ENCODE results near the gene MAPT. TPM values are rescaled to one million over a fixed set of nuclear protein-coding genes. Genes with fewer than 3 reads are reported as not detected.

The MAPT gene
- total RNA-seq, 1 donor from 2014 or later: 2.4 TPM

GRCh38 chr17:46029627-46030026 lies 135.3 kb downstream of the MAPT start:
- Histone ChIP-seq H3K4me3 (no peak overlapping the region), H3K27ac (no peak overlapping the region), H3K79me2 (ENCODE audit: low read depth) (no peaks in the 10 kb centered on the region), H3K36me3 (no peaks in the 10 kb centered on the region), H3K4me1 (peaks cover 20% of the 10 kb centered on the region), H3K4me2 (no peak overlapping the region), H3K27me3 (no peaks in the 10 kb centered on the region), H2AFZ (replicated peaks) (no peak overlapping the region), H3F3A (ENCODE audit: low read depth) (peaks cover 23% of the 10 kb centered on the region), H3K9ac (no peak overlapping the region), H4K20me1 (ENCODE audit: low read depth) (peaks cover 55% of the 10 kb centered on the region), H3K9me3 (ENCODE audit: low read depth) (no peaks in the 10 kb centered on the region)
- H3K9me3 Mint-ChIP-seq: no peaks in the 10 kb centered on the region
- no peak for TF ChIP-seq EZH2 (IDR thresholded peaks at IDR 0.05)
- no peak for TF ChIP-seq CTCF (IDR thresholded peaks at IDR 0.05)
- H3K27me3 Mint-ChIP-seq (ENCODE audit: insufficient read depth, low read depth): peaks cover 2% of the 10 kb centered on the region
- H3K36me3 Mint-ChIP-seq: peaks cover 43% of the 10 kb centered on the region
- no peak overlapping the region for H3K4me3 Mint-ChIP-seq
- no peak overlapping the region for H3K27ac Mint-ChIP-seq
- DNase-seq (ENCODE audit: low spot score): no peak
- peaks cover 16% of the 10 kb centered on the region for H3K4me1 Mint-ChIP-seq

- no peak overlapping the region for H3K4me3 ChIP-seq
- H4K20me1 ChIP-seq (ENCODE audit: low read depth): peaks cover 54% of the 10 kb centered on the region
- Mint-ChIP-seq H3K27me3 (ENCODE audit: insufficient read depth, low read depth) (peaks cover 2% of the 10 kb centered on the region), H3K4me3 (no peak overlapping the region), H3K36me3 (peaks cover 51% of the 10 kb centered on the region), H3K27ac (peak overlapping the region; percentile 9), H3K4me1 (peaks cover 9% of the 10 kb centered on the region), H3K9me3 (no peaks in the 10 kb centered on the region)
- H3K36me3 ChIP-seq: no peaks in the 10 kb centered on the region
- no peaks in the 10 kb centered on the region for H3K79me2 ChIP-seq (ENCODE audit: low read depth)
- H3F3A ChIP-seq (ENCODE audit: low read depth): peaks cover 23% of the 10 kb centered on the region
- no peaks in the 10 kb centered on the region for H3K9me3 ChIP-seq (ENCODE audit: low read depth)
- no peaks in the 10 kb centered on the region for H3K27me3 ChIP-seq
- H3K4me1 ChIP-seq: peaks cover 20% of the 10 kb centered on the region
- no peak for DNase-seq (ENCODE audit: low spot score)
- no peak overlapping the region for H3K9ac ChIP-seq
- H3K4me2 ChIP-seq: no peak overlapping the region
- TF ChIP-seq EZH2 (IDR thresholded peaks at IDR 0.05): no peak
- H2AFZ ChIP-seq (replicated peaks): no peak overlapping the region
- no peak overlapping the region for H3K27ac ChIP-seq
These were observed 136.4 kb downstream of the MAPT start for GRCh38 chr17:46030752-46031151.

- Mint-ChIP-seq H3K27me3 (ENCODE audit: insufficient read depth, low read depth) (peaks cover 4% of the 10 kb centered on the region), H3K36me3 (peaks cover 56% of the 10 kb centered on the region), H3K9me3 (no peaks in the 10 kb centered on the region), H3K4me3 (no peak overlapping the region), H3K4me1 (peaks cover 6% of the 10 kb centered on the region), H3K27ac (no peak overlapping the region)
- no peak overlapping the region for H3K4me2 ChIP-seq
- H3K4me3 ChIP-seq: no peak overlapping the region
- no peak overlapping the region for H3K27ac ChIP-seq
- no peaks in the 10 kb centered on the region for H3K36me3 ChIP-seq
- no peak overlapping the region for H2AFZ ChIP-seq (replicated peaks)
- peaks cover 55% of the 10 kb centered on the region for H4K20me1 ChIP-seq (ENCODE audit: low read depth)
- no peaks in the 10 kb centered on the region for H3K9me3 ChIP-seq (ENCODE audit: low read depth)
- peaks cover 20% of the 10 kb centered on the region for H3K4me1 ChIP-seq
- H3F3A ChIP-seq (ENCODE audit: low read depth): peaks cover 23% of the 10 kb centered on the region
- H3K79me2 ChIP-seq (ENCODE audit: low read depth): no peaks in the 10 kb centered on the region
- no peak overlapping the region for H3K9ac ChIP-seq
- no peak for TF ChIP-seq CTCF (IDR thresholded peaks at IDR 0.05)
- TF ChIP-seq EZH2phosphoT487 (IDR thresholded peaks at IDR 0.05): no peak
- TF ChIP-seq EZH2 (IDR thresholded peaks at IDR 0.05): no peak
- H3K27me3 ChIP-seq: no peaks in the 10 kb centered on the region
- DNase-seq (ENCODE audit: low spot score): no peak
These were observed 137.1 kb downstream of the MAPT start for GRCh38 chr17:46031440-46031839.

- H3K4me1 ChIP-seq: peaks cover 20% of the 10 kb centered on the region
- Mint-ChIP-seq H3K4me1 (peaks cover 6% of the 10 kb centered on the region), H3K4me3 (no peak overlapping the region), H3K36me3 (peaks cover 56% of the 10 kb centered on the region), H3K9me3 (no peaks in the 10 kb centered on the region), H3K27ac (no peak overlapping the region), H3K27me3 (ENCODE audit: insufficient read depth, low read depth) (peaks cover 4% of the 10 kb centered on the region)
- no peak for TF ChIP-seq EZH2 (IDR thresholded peaks at IDR 0.05)
- TF ChIP-seq EZH2phosphoT487 (IDR thresholded peaks at IDR 0.05): no peak
- no peak for TF ChIP-seq CTCF (IDR thresholded peaks at IDR 0.05)
- H3K79me2 ChIP-seq (ENCODE audit: low read depth): no peaks in the 10 kb centered on the region
- H3K27ac ChIP-seq: no peak overlapping the region
- no peak overlapping the region for H2AFZ ChIP-seq (replicated peaks)
- H3K36me3 ChIP-seq: peaks cover under 1% of the 10 kb centered on the region
- H3K4me3 ChIP-seq: no peak overlapping the region
- H3K9me3 ChIP-seq (ENCODE audit: low read depth): no peaks in the 10 kb centered on the region
- no peak overlapping the region for H3K4me2 ChIP-seq
- no peaks in the 10 kb centered on the region for H3K27me3 ChIP-seq
- H4K20me1 ChIP-seq (ENCODE audit: low read depth): peaks cover 56% of the 10 kb centered on the region
- peaks cover 23% of the 10 kb centered on the region for H3F3A ChIP-seq (ENCODE audit: low read depth)
- no peak for DNase-seq (ENCODE audit: low spot score)
- no peak overlapping the region for H3K9ac ChIP-seq
These were observed 137.6 kb downstream of the MAPT start for GRCh38 chr17:46031920-46032319.
